Stimulated activated CD4-positive, alpha-beta T cell treated with anti-CD3 and anti-CD28 coated beads, Interleukin-1b, Interleukin-23, amount 100 ng/mL, for 48 hours (primary cell): Measurements from ENCODE around the gene DIMT1.

Experiments
- DNase-seq: peaks from one replicate; pipeline ENCODE4 v3.0.0-alpha.2; 2020

Gene DIMT1

DNA sequence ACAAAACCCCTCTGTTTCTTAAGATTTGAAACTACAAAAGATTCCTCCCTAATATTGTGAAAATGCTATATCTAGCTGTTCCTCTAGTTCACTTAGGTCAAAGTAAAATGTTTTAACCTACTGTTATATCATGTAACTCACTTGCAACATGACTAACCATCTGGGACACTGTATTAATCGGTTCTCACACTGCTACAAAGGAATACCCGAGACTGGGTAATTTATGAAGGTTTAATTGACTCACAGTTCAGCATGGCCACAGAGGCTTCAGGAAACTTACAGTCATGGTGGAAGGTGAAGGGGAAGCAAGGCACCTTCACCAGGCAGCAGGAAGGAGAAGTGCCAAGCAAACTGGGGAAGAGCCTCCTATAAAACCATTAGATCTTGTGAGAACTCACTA, 34.7 kb downstream of the DIMT1 start:
- DNase-seq, result no peak

DNA sequence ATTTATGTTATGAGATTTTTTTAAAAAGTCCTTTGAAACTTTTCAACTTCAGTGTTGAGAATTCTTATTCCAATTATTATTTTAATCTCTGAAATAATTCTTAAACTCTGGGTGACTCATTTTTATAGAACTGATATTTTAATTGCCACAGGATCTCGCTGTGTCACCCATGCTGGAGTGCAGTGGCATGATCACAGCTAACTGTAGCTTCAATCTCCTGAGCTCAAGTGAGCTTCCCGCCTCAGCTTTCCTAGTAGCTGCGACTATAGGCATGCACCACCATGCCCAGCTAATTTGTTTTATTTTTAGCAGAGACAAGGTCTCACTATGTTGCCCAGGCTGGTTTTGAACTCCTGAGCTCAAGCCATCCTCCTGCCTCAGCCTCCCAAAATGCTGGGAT, 41.0 kb downstream of the DIMT1 start:
- no peak for DNase-seq

- no peak for DNase-seq
Observed at GRCh38 chr5:62354028-62354874, 49.5 kb downstream of the DIMT1 start.

DNA sequence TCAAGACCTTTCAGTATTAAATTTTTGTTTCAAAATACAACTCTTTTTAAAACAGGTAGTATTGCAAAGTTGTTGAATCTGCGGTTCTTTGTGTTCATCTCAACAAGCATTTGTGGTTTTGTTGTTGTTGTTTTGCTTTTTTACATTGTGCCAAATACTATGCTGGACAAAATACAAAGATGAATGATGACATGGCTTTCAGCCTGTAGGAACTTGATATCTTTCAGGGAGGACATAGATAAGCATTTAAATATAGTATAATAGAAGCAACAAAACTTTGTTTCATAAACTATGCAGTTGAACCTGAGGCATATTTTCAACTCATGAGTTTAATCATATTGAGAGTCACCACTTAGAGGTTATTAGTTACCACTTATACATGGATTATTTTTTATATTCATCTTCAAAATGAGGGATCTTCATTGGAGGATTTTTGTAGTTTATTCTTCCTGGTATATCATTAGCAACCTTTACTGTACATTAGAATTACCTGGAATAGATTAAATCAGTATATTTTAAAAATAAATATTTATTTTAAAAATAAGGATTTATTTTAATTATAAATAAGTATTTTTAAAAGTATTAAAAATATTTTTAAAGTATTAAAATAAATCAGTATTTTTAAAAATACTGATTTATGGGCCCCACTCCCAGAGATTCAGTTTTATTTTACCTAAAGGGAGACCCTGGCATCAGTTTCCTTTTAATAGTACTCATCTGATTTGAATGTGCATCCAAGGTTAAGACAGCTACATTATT, 54.8 kb downstream of the DIMT1 start:
- no peak for DNase-seq

DNA sequence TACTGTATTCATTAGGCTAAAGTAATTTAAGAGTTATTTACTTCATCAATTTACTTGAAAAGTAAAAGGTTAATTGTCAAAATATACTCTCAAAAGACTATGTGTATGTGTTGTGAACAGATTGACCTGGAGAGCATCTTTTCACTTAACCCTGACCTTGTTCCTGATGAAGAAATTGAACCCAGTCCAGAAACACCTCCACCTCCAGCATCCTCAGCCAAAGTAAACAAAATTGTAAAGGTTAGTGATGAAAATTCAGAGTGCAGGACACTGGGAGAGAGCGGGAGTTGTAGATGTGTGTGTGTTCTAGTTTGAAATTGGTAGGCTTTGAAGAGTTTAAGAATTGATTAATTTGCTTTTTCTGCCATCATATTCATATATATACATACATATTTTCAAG, 55.8 kb downstream of the DIMT1 start:
- no peak for DNase-seq

- no peak for DNase-seq
Observed at GRCh38 chr5:62346748-62347147, 57.0 kb downstream of the DIMT1 start.

- DNase-seq, result no peak
Observed at GRCh38 chr5:62343428-62343827, 60.3 kb downstream of the DIMT1 start.

- no peak for DNase-seq
Observed at GRCh38 chr5:62342476-62342837, 61.2 kb downstream of the DIMT1 start.

DNA sequence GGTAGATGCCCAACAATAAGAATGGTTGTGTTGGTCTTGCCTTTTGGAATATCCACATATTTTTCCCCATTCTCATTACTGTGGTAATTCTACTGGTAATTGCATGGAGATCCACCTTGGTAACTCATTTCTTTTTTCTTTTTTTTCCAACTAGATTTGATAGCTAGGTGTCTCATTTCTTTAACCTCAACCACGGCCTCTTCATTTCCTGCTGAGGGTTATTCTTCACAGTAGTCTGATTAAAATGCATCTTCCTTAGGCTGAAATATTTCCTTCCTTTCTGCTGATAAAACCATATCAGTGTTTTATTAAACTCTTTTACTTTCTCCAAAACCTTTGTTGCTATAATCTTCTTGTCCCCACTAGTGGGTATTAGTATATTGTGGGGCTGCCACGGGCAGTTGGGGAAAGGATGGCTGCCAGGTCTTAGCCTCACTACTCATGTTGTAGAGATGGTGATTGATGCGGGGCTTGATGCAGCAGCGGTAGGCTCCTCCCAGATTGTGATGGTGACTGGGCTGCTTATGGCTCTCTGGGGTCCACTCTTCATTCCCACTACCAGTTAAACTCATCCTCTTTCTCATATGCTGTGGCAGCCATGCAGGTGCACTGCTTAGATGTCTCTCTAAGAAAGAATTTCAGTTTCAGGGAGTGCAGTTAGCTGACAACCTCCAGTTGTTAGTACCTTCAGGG, 61.8 kb downstream of the DIMT1 start:
- DNase-seq, result peak; percentile 17

DNA sequence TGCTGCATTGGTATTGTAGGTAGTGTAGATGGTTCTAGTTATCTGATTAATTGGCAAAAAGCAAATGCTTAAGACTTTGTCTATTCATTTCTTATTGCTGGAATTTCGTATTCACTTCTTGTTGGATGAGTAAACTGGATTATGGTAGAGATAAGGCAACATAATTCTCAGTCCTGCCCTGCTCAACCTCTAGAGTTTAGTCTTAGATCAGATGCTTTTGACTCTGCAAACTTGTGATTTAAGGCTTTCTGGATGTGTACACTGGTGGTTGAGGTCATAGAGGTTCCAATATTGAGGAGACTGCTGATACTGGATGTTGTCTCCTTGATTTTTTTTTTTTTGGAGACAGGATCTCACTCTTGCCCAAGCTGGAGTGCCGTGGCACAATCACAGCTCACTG, 62.7 kb downstream of the DIMT1 start:
- no peak for DNase-seq

DNA sequence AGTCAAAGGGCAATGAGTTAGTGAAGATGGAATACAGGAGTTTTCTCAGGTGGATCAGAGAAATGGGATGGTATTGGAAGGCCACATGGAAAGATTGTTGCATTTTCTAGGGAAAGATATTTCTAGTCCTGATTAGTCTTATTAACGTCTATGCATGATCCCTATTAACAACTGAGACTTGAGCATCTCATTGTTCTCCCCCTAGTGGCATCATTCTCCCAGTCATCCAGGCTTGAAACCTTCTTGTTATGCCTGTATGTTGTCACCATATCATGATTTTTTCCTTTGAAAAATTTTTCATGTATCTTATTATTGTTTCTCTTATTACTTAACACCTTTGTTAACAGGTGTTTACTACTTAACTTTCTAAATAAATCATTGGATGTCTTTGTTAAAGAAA, 63.3 kb downstream of the DIMT1 start:
- DNase-seq, result no peak
